ENCODE measurements around the gene PTPRC.
A peak's percentile ranks its signal among the peaks of the same experiment; 100 is the strongest.

Gene PTPRC

GRCh38 chr1:198649232-198649967 lies 10.6 kb downstream of the PTPRC start:
- DNase-seq: no peak

GRCh38 chr1:198649968-198650338 lies 11.1 kb downstream of the PTPRC start:
- DNase-seq: no peak

GRCh38 chr1:198650506-198650905 lies 11.7 kb downstream of the PTPRC start:
- DNase-seq: no peak

- DNase-seq: no peak
Measured at GRCh38 chr1:198651650-198652400, 13.0 kb downstream of the PTPRC start.

GRCh38 chr1:198653808-198654413 lies 15.1 kb downstream of the PTPRC start:
- DNase-seq: no peak

GRCh38 chr1:198655459-198656121 lies 16.8 kb downstream of the PTPRC start:
- DNase-seq: peak; percentile 44

GRCh38 chr1:198656500-198656932 lies 17.7 kb downstream of the PTPRC start:
- peak; percentile 51 for DNase-seq

- DNase-seq: peak; percentile 98
Measured at GRCh38 chr1:198657550-198658064, 18.8 kb downstream of the PTPRC start.

GRCh38 chr1:198660341-198661261 lies 21.8 kb downstream of the PTPRC start:
- DNase-seq: no peak

GRCh38 chr1:198662821-198663220 lies 24.0 kb downstream of the PTPRC start:
- DNase-seq: no peak

GRCh38 chr1:198664068-198664788 lies 25.4 kb downstream of the PTPRC start:
- no peak for DNase-seq

GRCh38 chr1:198667186-198667585 lies 28.3 kb downstream of the PTPRC start:
- peak; percentile 34 for DNase-seq

- DNase-seq: no peak
Measured at GRCh38 chr1:198667807-198668206, 29.0 kb downstream of the PTPRC start.

GRCh38 chr1:198669023-198669698 lies 30.3 kb downstream of the PTPRC start:
- DNase-seq: peak; percentile 95

- no peak for DNase-seq
Measured at GRCh38 chr1:198669771-198670170, 30.9 kb downstream of the PTPRC start.

GRCh38 chr1:198671136-198671535 lies 32.3 kb downstream of the PTPRC start:
- no peak for DNase-seq

- peak; percentile 96 for DNase-seq
Measured at GRCh38 chr1:198672124-198672523, 33.3 kb downstream of the PTPRC start.

GRCh38 chr1:198674009-198674408 lies 35.2 kb downstream of the PTPRC start:
- peak; percentile 64 for DNase-seq

- no peak for DNase-seq
Measured at GRCh38 chr1:198676253-198676652, 37.4 kb downstream of the PTPRC start.

GRCh38 chr1:198677027-198677426 lies 38.2 kb downstream of the PTPRC start:
- DNase-seq: peak; percentile 56

GRCh38 chr1:198677871-198678270 lies 39.0 kb downstream of the PTPRC start:
- DNase-seq: no peak
